DND-41 (cell line): ENCODE measurements around the gene MAP2.

Source experiments
- CTCF ChIP-seq: IDR thresholded peaks from 2 replicates; pipeline ENCODE4 v1.5.1; 2012; ENCODE audit warnings: borderline replicate concordance, low read length, moderate library complexity, mild to moderate bottlenecking; ENCODE audit not compliant: poor library complexity, severe bottlenecking; ENCODE audit errors: extremely low read depth
- EZH2 ChIP-seq: IDR thresholded peaks from 3 replicates; pipeline ENCODE4 v1.6.1; 2012; ENCODE audit warnings: borderline replicate concordance, low read depth, mild to moderate bottlenecking, moderate library complexity, low read length, inconsistent platforms; ENCODE audit not compliant: severe bottlenecking

- TF ChIP-seq CTCF (no peak), EZH2 (no peak)
These were observed 10.4 kb upstream of the MAP2 start for GRCh38 chr2:209413311-209414014.
